ENCODE data around the gene STK39.

STK39 gene

GRCh38 chr2:167940734-167941507, 306.5 kb downstream of the STK39 start:
- Histone ChIP-seq H3K4me3 (no peak overlapping the region), H3K36me3 (no peaks in the 10 kb centered on the region), H3K27ac (no peak overlapping the region), H3K27me3 (no peaks in the 10 kb centered on the region), H3K9me3 (no peaks in the 10 kb centered on the region), H3K4me1 (no peaks in the 10 kb centered on the region)
- no peak for DNase-seq
- intact Hi-C loops (cut with DNase I; ENCODE audit: low total_unique reads), result no loop called here
- TF ChIP-seq CTCF (IDR thresholded peaks at IDR 0.05), result no peak

GRCh38 chr2:167940346-167940725, 307.1 kb downstream of the STK39 start:
- no peak overlapping the region for H3K4me3 ChIP-seq
- no peaks in the 10 kb centered on the region for H3K36me3 ChIP-seq
- H3K27ac ChIP-seq, result no peak overlapping the region
- no peaks in the 10 kb centered on the region for H3K27me3 ChIP-seq
- TF ChIP-seq CTCF (IDR thresholded peaks at IDR 0.05), result no peak
- intact Hi-C loops (cut with DNase I; ENCODE audit: low total_unique reads), result no loop called here
- no peak for DNase-seq
- no peaks in the 10 kb centered on the region for H3K4me1 ChIP-seq
- H3K9me3 ChIP-seq, result no peaks in the 10 kb centered on the region

GRCh38 chr2:167939514-167940345, 307.7 kb downstream of the STK39 start:
- TF ChIP-seq CTCF (IDR thresholded peaks at IDR 0.05), result no peak
- H3K9me3 ChIP-seq, result no peaks in the 10 kb centered on the region
- H3K27me3 ChIP-seq, result no peaks in the 10 kb centered on the region
- H3K27ac ChIP-seq, result no peak overlapping the region
- no peak overlapping the region for H3K4me3 ChIP-seq
- no peaks in the 10 kb centered on the region for H3K4me1 ChIP-seq
- H3K36me3 ChIP-seq, result no peaks in the 10 kb centered on the region
- no peak for DNase-seq
- intact Hi-C loops (cut with DNase I; ENCODE audit: low total_unique reads), result no loop called here

- Histone ChIP-seq H3K27me3 (no peaks in the 10 kb centered on the region), H3K27ac (no peak overlapping the region), H3K36me3 (no peaks in the 10 kb centered on the region), H3K9me3 (no peaks in the 10 kb centered on the region), H3K4me1 (no peaks in the 10 kb centered on the region), H3K4me3 (no peak overlapping the region)
- no peak for DNase-seq
- intact Hi-C loops (cut with DNase I; ENCODE audit: low total_unique reads), result no loop called here
- no peak for TF ChIP-seq CTCF (IDR thresholded peaks at IDR 0.05)
Observed at GRCh38 chr2:167937403-167937802, 310.0 kb downstream of the STK39 start.

- Histone ChIP-seq H3K36me3 (no peaks in the 10 kb centered on the region), H3K4me1 (no peaks in the 10 kb centered on the region), H3K27ac (no peak overlapping the region), H3K4me3 (no peak overlapping the region), H3K9me3 (no peaks in the 10 kb centered on the region), H3K27me3 (no peaks in the 10 kb centered on the region)
- TF ChIP-seq CTCF (IDR thresholded peaks at IDR 0.05), result no peak
- no peak for DNase-seq
- intact Hi-C loops (cut with DNase I; ENCODE audit: low total_unique reads), result no loop called here
Observed at GRCh38 chr2:167935803-167936110, 311.6 kb downstream of the STK39 start.
